Skin epidermis (tissue), 12 donors: ENCODE data around the gene SPACA4.
A peak's percentile ranks its signal among the peaks of the same experiment; 100 is the strongest.

ENCODE experiments used
- H3K27ac ChIP-seq, 21 experiments: fragments of 200-600 bp; sonication (generic) in 11 of 21; one replicate each; pipeline ENCODE4 v1.5.0; 2020; ENCODE audit warnings: mild to moderate bottlenecking in 3 of 21, inconsistent platforms in 2 of 21, moderate library complexity in 2 of 21
- H3K4me3 ChIP-seq, 7 experiments: fragments of 200-600 bp; sonication (generic) in 2 of 7; one replicate each; pipeline ENCODE4 v1.5.0; 2020; ENCODE audit warnings: inconsistent platforms in 2 of 7, mild to moderate bottlenecking in 2 of 7, moderate library complexity in 1 of 7

The SPACA4 gene

DNA sequence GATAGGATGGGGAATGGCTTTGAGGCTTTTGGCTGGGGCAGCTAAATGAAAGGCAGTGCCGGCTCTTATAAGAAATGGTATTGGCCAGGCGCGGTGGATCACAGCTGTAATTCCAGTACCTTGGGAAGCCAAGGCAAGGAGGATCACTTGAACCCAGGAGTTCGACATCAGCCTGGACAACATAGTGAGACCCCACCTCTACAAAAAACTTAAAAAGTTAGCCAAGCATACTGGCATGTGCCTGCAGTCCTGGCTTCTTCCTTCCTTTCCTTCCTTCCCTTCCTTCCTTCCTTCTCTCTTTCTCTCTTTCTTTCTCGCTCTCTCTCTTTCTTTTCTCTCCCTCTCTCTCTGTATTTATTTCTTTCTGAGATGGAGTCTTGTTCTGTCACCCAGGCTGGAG, 36.3 kb downstream of the SPACA4 start:
- Histone ChIP-seq H3K27ac (no peak overlapping the region), H3K4me3 (no peak overlapping the region)

GRCh38 chr19:48644355-48644754, 37.8 kb downstream of the SPACA4 start:
- Histone ChIP-seq H3K4me3 (peak overlapping the region in 3 of 7 experiments; percentile 36 to 53 (median 47)), H3K27ac (peak overlapping the region in 4 of 21 experiments; percentile 77 to 92 (median 90))

DNA sequence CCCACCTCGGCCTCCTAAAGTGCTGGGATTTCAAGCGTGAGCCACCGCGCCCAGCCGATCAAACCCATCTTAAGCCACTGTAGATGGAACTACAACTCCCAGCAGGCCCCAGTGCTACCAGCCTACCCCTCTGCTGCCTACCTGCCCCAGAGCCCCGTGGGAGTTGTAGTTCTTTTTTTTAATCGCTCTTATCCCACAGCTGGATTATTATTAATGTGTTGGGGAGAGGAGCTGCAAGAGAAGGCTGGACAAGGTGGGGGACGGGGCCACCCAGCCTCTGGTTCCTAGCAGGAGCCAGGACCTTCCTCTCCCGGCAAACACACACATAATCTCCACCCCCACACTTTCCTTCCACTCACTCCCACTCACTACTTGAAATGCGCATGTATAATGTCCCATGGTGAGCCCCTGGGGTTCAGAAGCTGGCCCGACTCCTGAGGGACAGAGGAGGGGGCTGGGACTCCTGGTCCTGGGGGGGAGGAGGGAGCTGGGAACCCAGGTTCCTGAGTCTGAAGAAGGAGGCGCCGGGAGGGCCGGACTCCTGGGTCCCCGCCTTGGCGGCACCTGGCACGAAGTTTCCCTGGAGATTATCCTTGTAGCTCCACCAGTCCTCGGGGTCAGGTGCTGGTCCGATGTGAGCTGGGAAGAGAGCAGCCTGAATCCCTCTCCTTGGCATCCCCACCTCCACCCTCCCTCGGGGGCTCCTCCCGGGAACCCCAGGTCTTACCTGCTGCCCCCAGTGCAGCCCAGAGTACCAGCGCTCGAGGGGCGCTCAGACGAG, 38.5 kb downstream of the SPACA4 start:
- H3K4me3 ChIP-seq, result peak overlapping the region; percentile 36 to 53 (median 47)
- H3K27ac ChIP-seq, result peak overlapping the region in 20 of 21 experiments; percentile 17 to 92 (median 84)

DNA sequence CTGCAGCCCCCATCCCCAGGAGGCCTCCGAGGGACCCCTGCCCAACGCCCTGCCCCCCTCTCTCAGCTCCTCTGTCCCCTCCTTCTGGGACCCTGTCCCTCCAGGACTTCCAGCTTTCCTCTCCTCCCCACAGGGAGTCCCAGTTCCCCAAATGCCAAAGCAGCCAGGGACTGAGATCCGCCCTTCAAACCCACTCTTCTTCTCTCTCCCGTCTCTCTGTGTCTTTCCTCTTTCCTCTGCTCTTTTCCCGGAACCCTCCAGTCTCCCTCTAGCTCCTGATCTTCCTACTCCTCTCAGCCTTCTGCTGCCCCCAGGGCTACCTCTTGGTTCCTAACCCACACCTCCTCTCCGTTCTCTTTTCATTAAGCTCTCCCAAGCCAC, 39.1 kb downstream of the SPACA4 start:
- peak overlapping the region in 20 of 21 experiments; percentile 17 to 92 (median 84) for H3K27ac ChIP-seq
- H3K4me3 ChIP-seq, result peak overlapping the region; percentile 36 to 53 (median 47)

- H3K27ac ChIP-seq, result peak within 1 kb of the TSS; percentile 27 to 92 (median 84)
Observed at GRCh38 chr19:48646001-48646721, 39.6 kb downstream of the SPACA4 start, which contains the start of gene CA11. CA11 (minus strand) TSS chr19:48646187; CDS start chr19:48645632, 555 bp downstream.

DNA sequence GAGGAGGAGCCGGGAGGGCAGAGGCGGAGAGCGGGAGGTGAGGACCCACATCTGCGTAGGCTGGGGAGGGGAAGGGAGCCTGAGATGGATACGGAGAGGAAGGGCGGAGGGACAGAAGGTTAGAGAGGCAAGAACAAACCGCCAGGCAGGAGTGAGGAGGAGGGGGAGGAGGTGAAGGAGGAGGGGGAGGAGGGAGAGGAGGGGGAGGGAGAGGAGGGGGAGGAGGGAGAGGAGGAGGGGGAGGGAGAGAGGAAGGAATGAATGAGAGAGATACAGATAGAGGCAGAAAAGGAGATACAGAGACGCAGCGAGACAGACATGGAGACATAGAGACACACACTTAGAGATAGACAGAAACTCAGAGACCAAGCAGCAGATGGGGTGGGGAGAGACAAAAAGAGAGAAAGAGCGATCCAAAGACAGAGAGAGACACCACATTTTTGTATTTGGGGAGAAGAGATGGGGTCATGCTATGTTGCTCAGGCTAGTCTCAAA, 40.2 kb downstream of the SPACA4 start:
- Histone ChIP-seq H3K27ac (peak overlapping the region in 18 of 21 experiments; percentile 66 to 92 (median 84)), H3K4me3 (peak overlapping the region; percentile 36 to 53 (median 47))

More at GRCh38 chr19:48646001-48646721, 39.6 kb downstream of the SPACA4 start, which contains the start of gene CA11:
- peak within 1 kb of the TSS; percentile 36 to 53 (median 47) for H3K4me3 ChIP-seq

- Histone ChIP-seq H3K27ac (peak overlapping the region in 1 of 21 experiments; percentile 52), H3K4me3 (no peak overlapping the region)
Observed at GRCh38 chr19:48648134-48648533, 41.6 kb downstream of the SPACA4 start.

DNA sequence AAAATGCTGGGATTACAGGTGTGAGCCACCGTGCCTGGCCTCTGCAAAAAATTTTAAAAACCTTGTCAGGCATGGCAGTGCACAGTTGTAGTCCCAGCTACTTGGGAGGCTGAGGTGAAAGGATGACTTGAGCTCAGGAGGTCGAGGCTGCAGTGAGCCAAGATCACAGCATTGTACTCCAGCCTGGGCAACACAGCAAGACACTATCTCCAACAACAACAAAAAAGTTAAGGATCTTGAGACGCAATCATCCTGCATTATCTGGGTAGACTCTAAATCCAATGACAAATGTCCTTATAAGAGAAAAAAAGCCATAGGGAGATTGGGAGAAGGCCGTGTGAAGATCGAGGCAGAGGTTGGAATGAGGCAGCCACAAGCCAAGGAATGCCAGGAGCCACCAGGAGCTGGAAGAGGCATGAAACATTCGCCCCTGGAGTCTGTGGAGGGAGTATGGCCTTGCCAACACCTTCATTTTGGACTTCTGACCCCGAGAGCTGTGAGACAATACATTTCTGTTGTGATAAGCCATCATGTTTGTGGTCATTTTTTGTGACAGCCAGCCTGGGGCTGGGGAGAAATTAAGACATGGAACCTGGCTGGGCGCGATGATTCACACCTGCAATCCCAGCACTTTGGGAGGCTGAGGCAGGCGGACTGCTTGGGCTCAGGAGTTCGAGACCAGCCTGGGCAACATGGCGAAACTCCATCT, 44.6 kb downstream of the SPACA4 start:
- H3K27ac ChIP-seq, result no peak overlapping the region
- H3K4me3 ChIP-seq, result no peak overlapping the region

GRCh38 chr19:48651683-48652048, 45.1 kb downstream of the SPACA4 start:
- Histone ChIP-seq H3K27ac (peak overlapping the region in 1 of 21 experiments; percentile 10), H3K4me3 (no peak overlapping the region)

GRCh38 chr19:48654299-48655059, 47.9 kb downstream of the SPACA4 start:
- H3K4me3 ChIP-seq, result no peak overlapping the region
- no peak overlapping the region for H3K27ac ChIP-seq

- Histone ChIP-seq H3K27ac (no peak overlapping the region), H3K4me3 (no peak overlapping the region)
Observed at GRCh38 chr19:48656840-48657474, 50.4 kb downstream of the SPACA4 start.
